HFFc6 (cell line): ENCODE data around the gene PRKAG2. TPM values are rescaled to one million over a fixed set of nuclear protein-coding genes. Genes with fewer than 3 reads are reported as not detected.

ENCODE experiments used
- DNase-seq: peaks from one replicate; pipeline ENCODE4 v3.0.0-alpha.2; 2018
- H3K27ac Mint-ChIP-seq: 2 replicates; pipeline ENCODE4 v1.8.0; 2020; ENCODE audit warnings: mild to moderate bottlenecking, mixed read lengths
- H3K27me3 Mint-ChIP-seq: 2 replicates; pipeline ENCODE4 v1.8.0; 2021; ENCODE audit warnings: mild to moderate bottlenecking, moderate library complexity, mixed read lengths; ENCODE audit not compliant: insufficient read depth
- H3K36me3 Mint-ChIP-seq: 2 replicates; pipeline ENCODE4 v1.8.0; 2021; ENCODE audit warnings: low read depth, mixed read lengths
- H3K4me1 Mint-ChIP-seq: 2 replicates; pipeline ENCODE4 v1.8.0; 2020; ENCODE audit warnings: low read depth, mixed read lengths
- H3K4me3 Mint-ChIP-seq: 2 replicates; pipeline ENCODE4 v1.8.0; 2020; ENCODE audit warnings: mild to moderate bottlenecking, moderate library complexity, mixed read lengths
- H3K9me3 Mint-ChIP-seq: 2 replicates; pipeline ENCODE4 v1.8.0; 2020; ENCODE audit warnings: mild to moderate bottlenecking, mixed read lengths
- total RNA-seq, 6 experiments: library from RNA; stranded (reverse); fragmentation: NEBNext Ultra II Directional; extraction: Animal tissue kit (Norgen Biotek cat#: 25700); gene quantifications; 2 replicates in 1 of 6; 3 replicates in 5 of 6; pipeline ENCODE4 v1.2.3, GENCODE V29; 2021
- TF ChIP-seq, protein P1 (sequence below): fragments of 200-600 bp; sonication (generic); IDR thresholded peaks from 2 replicates; pipeline ENCODE4 v1.5.0; 2021; ENCODE audit warnings: antibody characterized with exemption, mild to moderate bottlenecking

Gene PRKAG2
- total RNA-seq, 6 experiments from 2014 or later: 15.1 to 19.2 (median 18.4) TPM

GRCh38 chr7:151647874-151648273 lies 229.0 kb downstream of the PRKAG2 start:
- Mint-ChIP-seq H3K27me3 (peaks cover 4% of the 10 kb centered on the region), H3K27ac (no peak overlapping the region), H3K9me3 (peaks cover 4% of the 10 kb centered on the region; the same call in 1 of the 2 replicates), H3K4me3 (peak overlapping the region; percentile 55; the same call in 1 of the 2 replicates), H3K36me3 (peaks cover 7% of the 10 kb centered on the region; the same call in 1 of the 2 replicates), H3K4me1 (peaks cover 39% of the 10 kb centered on the region)
- TF ChIP-seq, protein P1, sequence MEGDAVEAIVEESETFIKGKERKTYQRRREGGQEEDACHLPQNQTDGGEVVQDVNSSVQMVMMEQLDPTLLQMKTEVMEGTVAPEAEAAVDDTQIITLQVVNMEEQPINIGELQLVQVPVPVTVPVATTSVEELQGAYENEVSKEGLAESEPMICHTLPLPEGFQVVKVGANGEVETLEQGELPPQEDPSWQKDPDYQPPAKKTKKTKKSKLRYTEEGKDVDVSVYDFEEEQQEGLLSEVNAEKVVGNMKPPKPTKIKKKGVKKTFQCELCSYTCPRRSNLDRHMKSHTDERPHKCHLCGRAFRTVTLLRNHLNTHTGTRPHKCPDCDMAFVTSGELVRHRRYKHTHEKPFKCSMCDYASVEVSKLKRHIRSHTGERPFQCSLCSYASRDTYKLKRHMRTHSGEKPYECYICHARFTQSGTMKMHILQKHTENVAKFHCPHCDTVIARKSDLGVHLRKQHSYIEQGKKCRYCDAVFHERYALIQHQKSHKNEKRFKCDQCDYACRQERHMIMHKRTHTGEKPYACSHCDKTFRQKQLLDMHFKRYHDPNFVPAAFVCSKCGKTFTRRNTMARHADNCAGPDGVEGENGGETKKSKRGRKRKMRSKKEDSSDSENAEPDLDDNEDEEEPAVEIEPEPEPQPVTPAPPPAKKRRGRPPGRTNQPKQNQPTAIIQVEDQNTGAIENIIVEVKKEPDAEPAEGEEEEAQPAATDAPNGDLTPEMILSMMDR: no peak
- DNase-seq: no peak

- no peak for DNase-seq
- peaks cover 38% of the 10 kb centered on the region for H3K4me1 Mint-ChIP-seq
- no peak overlapping the region for H3K27ac Mint-ChIP-seq
- TF ChIP-seq, protein P1: no peak
- H3K4me3 Mint-ChIP-seq: no peak overlapping the region
- peaks cover 4% of the 10 kb centered on the region for H3K27me3 Mint-ChIP-seq
- H3K9me3 Mint-ChIP-seq: peaks cover 4% of the 10 kb centered on the region; the same call in 1 of the 2 replicates
- peaks cover 7% of the 10 kb centered on the region; the same call in 1 of the 2 replicates for H3K36me3 Mint-ChIP-seq
Measured at GRCh38 chr7:151647006-151647405, 229.9 kb downstream of the PRKAG2 start.

GRCh38 chr7:151645311-151645710 lies 231.6 kb downstream of the PRKAG2 start:
- DNase-seq: no peak
- Mint-ChIP-seq H3K27me3 (peaks cover 4% of the 10 kb centered on the region), H3K9me3 (peaks cover 4% of the 10 kb centered on the region; the same call in 1 of the 2 replicates), H3K4me1 (peaks cover 26% of the 10 kb centered on the region), H3K36me3 (peaks cover 7% of the 10 kb centered on the region; the same call in 1 of the 2 replicates), H3K4me3 (no peak overlapping the region), H3K27ac (no peak overlapping the region)
- TF ChIP-seq, protein P1: no peak

DNA sequence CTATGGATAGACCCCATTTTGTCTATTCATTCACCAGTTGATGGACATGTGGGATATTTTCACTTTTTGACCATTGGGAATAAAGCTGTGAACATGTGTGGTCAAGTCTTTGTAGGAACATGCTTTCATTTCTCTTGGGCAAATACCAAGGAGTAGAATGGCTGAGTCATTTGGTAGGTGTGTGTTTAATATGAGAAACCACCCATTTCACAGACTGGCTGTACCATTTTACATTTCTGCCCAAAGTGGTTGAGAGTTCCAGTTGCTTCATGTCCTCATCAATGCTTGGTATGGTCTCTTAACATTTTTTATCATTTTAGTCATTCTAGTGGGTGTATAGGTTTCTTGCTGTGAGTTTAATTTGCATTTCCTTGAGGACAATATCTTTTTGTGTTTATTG lies 232.4 kb downstream of the PRKAG2 start:
- Mint-ChIP-seq H3K27me3 (peaks cover 4% of the 10 kb centered on the region), H3K4me1 (peaks cover 25% of the 10 kb centered on the region), H3K27ac (no peak overlapping the region), H3K36me3 (peaks cover 7% of the 10 kb centered on the region; the same call in 1 of the 2 replicates), H3K4me3 (no peak overlapping the region), H3K9me3 (peaks cover 4% of the 10 kb centered on the region; the same call in 1 of the 2 replicates)
- TF ChIP-seq, protein P1: no peak
- DNase-seq: no peak

DNA sequence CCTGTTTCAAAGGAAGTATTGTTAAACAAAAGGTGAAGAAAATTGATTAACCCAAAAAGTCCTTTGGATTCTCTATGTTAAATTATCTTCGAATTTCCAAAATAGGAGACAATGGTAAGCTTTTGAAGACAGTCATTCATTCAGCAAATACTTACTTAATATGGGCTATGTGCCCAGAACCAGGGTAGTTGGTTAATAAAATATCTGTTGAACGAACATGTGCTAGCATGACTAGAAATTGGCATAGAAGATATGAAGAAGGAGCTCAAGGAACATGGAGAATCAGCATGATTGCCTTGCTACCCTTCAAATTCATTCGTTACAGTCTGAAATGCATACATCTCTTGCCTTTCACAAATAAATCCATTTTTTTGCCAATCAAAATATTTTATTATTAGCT lies 234.2 kb downstream of the PRKAG2 start:
- no peak overlapping the region for H3K4me3 Mint-ChIP-seq
- no peak for DNase-seq
- peaks cover 5% of the 10 kb centered on the region for H3K27me3 Mint-ChIP-seq
- TF ChIP-seq, protein P1: no peak
- peaks cover 4% of the 10 kb centered on the region; the same call in 1 of the 2 replicates for H3K9me3 Mint-ChIP-seq
- peaks cover 13% of the 10 kb centered on the region for H3K4me1 Mint-ChIP-seq
- no peak overlapping the region for H3K27ac Mint-ChIP-seq
- H3K36me3 Mint-ChIP-seq: peaks cover 7% of the 10 kb centered on the region; the same call in 1 of the 2 replicates
